ENCODE measurements around the gene FZD10. TPM values are rescaled to one million over a fixed set of nuclear protein-coding genes. Genes with fewer than 3 reads are reported as not detected.
A peak's percentile ranks its signal among the peaks of the same experiment; 100 is the strongest.

FZD10 gene, protein sequence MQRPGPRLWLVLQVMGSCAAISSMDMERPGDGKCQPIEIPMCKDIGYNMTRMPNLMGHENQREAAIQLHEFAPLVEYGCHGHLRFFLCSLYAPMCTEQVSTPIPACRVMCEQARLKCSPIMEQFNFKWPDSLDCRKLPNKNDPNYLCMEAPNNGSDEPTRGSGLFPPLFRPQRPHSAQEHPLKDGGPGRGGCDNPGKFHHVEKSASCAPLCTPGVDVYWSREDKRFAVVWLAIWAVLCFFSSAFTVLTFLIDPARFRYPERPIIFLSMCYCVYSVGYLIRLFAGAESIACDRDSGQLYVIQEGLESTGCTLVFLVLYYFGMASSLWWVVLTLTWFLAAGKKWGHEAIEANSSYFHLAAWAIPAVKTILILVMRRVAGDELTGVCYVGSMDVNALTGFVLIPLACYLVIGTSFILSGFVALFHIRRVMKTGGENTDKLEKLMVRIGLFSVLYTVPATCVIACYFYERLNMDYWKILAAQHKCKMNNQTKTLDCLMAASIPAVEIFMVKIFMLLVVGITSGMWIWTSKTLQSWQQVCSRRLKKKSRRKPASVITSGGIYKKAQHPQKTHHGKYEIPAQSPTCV
- polyA plus RNA-seq (2013, experiment 1 of 2; ENCODE audit: insufficient read length) = 0.06 TPM
- not detected for polyA plus RNA-seq (2013, experiment 2 of 2; ENCODE audit: insufficient read length)

- DNase-seq = peak; percentile 30
Measured at GRCh38 chr12:130162267-130162666, at the start of gene FZD10. Gene FZD10, plus strand, starts transcription at chr12:130162464. Its CDS starts 479 bp downstream, at chr12:130162943.

GRCh38 chr12:130114952-130115351 lies 47.3 kb upstream of the FZD10 start:
- no peak for DNase-seq

DNA sequence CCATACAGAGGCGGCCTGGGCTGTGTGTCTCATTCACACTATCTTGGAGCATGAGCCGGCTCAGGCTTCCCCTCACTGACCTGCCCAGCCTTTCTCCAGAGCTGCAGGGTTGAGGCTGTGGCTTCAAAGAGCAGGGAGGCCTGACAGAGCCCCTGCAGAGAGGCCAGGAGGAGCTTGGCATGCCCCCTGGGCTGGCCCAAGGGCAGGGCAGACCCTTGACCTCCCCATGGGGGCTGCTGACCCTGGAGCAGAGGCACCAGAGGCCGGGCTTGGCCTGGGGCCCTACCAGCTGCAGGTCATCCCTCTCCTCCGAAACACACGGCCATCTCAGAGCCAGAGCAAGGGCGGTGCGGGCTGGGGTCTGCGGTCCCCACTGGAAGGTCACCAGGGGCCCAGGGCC lies 46.6 kb upstream of the FZD10 start:
- DNase-seq = no peak

DNA sequence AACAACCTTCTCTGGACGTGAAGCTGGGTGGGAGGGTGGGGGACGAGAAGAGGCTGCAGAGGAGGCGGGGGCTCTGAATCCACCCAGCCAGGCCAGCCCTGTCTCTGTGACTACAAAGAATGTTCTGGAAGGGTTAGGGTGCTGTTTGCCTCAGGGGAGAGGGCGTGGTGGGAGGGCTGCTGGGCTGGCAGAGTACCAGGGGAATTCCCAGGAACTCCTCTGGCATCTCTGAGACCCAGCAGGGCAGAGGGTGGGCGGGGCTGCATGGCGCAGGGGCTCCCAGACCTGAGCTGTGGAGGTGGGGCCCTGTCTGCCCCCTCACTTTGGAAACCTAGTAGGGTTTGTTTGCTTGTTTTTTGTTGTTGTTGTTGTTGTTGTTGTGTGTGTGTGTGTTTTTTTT lies 45.5 kb upstream of the FZD10 start:
- DNase-seq = no peak

DNA sequence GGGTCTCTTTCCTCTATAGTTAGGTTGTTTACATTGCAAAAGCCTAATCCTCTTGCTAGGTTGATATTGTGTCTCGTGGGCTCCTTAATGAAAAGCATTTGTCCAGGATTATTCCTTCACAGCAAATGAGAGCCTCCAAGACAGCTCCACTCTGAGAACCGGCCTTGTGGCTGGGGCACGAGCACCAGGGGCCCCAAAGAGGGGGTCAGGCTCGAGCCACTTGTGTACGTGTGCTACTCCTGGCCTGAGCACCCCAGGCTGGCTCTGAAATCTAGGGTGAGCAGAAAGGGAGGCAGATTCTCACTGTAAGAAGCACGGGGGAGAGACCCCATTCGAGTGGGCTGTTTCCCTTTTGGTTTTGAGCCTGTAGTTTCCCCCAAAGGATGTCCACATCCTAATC lies 45.0 kb upstream of the FZD10 start:
- DNase-seq = no peak

DNA sequence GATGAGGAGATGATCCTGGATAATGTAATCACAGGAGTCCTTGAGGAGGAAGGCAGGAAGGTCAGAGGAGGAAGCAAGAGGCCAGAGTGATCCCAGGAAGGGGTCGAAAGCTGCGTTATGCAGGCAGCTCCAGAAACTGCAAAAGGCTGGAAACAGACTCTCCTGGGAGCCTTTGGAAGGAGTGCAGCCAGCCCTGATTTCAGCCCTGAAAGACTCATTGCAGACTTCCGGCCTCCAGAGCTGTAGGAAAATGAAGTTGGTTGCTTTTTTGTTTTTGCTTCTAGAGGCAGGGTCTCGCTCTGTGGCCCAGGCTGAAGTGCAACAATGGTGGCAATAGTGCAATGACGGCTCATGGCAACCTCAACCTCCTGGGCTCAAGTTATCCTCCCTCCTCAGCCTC lies 44.6 kb upstream of the FZD10 start:
- no peak for DNase-seq

GRCh38 chr12:130118181-130118580 lies 44.1 kb upstream of the FZD10 start:
- DNase-seq = no peak

DNA sequence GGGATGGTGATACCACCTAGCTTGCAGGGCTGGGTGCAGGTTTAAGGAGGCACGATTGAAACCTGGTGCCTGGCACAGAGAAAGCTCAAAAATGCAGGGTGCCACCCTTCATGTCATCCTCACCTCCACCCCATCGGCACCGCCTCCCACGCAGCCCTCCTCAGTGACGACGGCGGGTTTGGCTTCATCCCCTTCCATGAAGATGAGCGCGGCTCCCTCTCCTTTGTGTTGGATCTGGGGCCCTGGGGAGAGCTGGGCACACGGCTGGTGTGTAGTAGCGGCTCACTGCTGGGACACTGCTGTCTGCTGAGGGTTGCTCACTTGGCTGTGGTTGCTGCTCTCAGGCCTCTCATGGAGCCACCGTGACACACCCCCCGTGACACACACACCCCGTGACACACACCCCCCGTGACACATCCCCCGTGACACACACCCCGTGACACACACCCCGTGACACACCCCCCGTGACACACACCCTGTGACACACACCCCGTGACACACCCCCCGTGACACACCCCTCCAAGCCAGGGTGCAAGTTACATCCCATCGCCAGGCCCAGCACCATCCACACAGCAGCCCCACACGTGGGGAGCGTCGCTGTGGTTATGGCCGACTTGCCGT lies 42.9 kb upstream of the FZD10 start:
- DNase-seq = no peak

DNA sequence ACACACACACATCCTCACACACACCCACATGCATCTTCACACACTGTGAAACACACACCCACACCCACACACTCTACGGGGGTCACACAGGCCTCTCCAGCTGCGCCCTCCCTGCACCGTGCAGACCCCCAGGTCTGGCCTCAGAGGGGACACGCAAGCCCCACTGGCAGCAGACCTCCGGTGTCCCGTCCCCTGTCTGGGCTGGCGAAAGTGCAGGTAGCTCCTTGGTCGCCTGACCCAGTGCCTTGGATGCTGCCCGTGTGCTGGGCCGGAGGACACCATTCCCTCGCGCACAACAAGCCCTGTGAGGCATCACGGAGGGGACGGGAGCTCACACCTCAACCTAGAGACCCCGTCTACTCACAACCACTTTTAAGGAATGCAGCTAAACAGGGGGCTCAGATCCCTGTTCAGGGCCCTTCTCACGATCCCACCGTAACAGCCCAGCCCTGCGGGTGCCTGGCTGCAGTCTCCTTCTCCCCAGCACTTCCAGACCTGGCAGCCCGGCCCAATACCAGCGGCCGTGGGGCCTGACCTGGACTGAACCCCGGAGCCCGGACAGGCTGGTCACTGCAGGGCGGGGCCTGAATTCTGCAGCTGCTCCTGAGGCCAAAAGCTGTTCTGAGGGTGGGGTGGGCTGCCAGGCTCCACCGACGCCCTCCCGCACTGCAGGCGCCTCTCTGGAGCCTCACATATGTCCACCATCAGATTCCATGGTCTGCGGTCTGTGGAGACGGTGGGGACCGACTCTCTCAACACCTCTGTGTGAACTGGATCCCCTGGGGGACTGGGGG lies 42.1 kb upstream of the FZD10 start:
- DNase-seq = no peak

- no peak for DNase-seq
Measured at GRCh38 chr12:130121226-130122000, 40.9 kb upstream of the FZD10 start.

DNA sequence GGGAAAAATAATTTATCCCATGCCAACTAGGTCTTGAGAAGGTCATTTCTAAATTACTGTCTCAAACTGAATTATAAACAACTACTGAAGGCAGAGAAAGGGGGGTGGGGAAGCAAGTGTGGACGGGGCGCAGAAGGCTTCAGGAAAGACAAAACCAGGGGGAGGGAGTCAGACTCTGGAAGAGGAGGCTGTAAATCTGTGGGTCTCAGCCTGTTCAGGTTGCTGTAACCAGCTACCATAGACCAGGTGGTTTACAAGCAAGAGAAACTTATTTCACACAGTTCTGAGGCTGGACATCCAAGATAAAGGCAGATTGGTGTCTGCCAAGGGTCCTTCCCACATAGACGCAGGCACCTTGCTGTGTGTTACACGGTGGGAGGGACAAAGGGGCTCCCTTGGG lies 39.9 kb upstream of the FZD10 start:
- DNase-seq = no peak

- no peak for DNase-seq
Measured at GRCh38 chr12:130124106-130124505, 38.2 kb upstream of the FZD10 start.

GRCh38 chr12:130124605-130125244 lies 37.5 kb upstream of the FZD10 start:
- no peak for DNase-seq

GRCh38 chr12:130126023-130126432 lies 36.2 kb upstream of the FZD10 start:
- DNase-seq = no peak

GRCh38 chr12:130127532-130127911 lies 34.7 kb upstream of the FZD10 start:
- peak; percentile 4 for DNase-seq

DNA sequence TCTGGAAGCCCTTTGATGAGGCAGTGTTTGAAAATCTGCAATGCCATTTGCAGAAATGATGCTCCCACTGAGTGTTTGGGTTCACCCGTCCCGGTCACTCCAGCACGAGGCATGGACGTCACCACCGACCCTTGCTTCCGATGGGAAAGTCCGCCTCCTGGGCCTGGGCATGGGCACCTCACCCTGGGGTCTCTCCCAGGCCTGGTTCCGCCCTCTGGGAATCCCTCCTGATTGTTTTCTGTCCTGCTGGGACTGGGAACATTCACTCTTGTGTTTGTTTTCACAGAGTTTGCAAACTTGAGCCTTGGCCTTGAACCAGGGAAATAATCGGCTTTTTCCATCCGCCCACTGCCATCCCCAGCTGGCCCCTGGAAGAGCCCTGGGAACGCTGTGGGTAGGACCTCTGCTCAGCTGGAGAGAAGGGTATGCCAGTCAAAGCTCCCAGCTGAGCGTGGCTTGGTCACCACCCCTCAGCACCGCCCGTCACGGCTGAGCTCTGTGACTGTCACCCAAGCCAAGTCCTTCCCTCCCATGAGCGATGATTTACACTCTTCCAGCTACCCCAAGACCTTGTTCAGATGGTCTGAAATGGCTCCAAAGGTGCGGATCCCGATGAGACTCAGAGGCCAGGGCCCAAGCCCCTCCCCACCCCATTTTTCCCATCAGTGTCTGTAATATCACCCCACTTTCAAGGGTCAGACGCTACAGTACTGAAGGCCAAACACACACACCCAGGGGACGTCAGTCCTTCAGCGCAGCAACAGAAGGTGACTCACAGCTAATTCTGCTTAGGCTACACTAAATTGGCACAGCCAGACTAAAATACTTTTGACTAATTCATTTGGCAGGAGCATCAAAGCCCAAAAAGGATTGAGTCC lies 34.1 kb upstream of the FZD10 start:
- DNase-seq = peak; percentile 26

- DNase-seq = no peak
Measured at GRCh38 chr12:130128790-130129735, 33.2 kb upstream of the FZD10 start.

DNA sequence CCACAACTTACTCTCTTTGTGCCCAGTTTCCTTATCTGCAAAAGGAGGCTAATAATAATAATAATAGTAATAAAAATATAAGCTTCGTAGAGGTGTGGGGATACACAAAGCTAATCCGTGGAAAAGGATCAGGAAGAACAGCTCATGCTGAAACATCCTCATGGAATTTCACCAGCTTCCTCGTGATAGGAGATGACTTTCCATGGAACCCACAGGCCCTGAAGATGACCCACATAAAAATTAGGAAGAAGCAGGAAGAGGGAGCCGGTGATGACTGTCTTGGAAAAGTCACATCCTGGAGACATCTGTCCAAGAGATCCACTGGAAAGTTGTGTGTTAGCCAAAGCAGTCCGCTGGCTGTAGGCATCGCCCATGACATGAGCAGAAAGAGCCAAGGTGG lies 31.9 kb upstream of the FZD10 start:
- no peak for DNase-seq

GRCh38 chr12:130131025-130131424 lies 31.2 kb upstream of the FZD10 start:
- no peak for DNase-seq

All from fibroblast of skin of back (primary cell).